Mesenchymal stem cell (in vitro differentiated cells and primary cell): ENCODE data around the gene SETD1B.

Experiments used
- DNase-seq: peaks from one replicate; pipeline ENCODE4 v3.0.0-alpha.2; 2013
- H2AFZ ChIP-seq: one replicate; pipeline ENCODE4 v1.6.1; 2013; ENCODE audit warnings: low read depth, mild to moderate bottlenecking, control low read depth, inconsistent platforms, low read length, moderate library complexity
- H2AK5ac ChIP-seq: 2 replicates; pipeline ENCODE4 v1.6.1; 2013; ENCODE audit warnings: low read length, moderate library complexity, mild to moderate bottlenecking, inconsistent platforms; ENCODE audit not compliant: severe bottlenecking
- H2BK120ac ChIP-seq: one replicate; pipeline ENCODE4 v1.6.1; 2013; ENCODE audit warnings: low read depth, mild to moderate bottlenecking, inconsistent platforms, low read length, moderate library complexity
- H2BK12ac ChIP-seq, 2 experiments: one replicate each; pipeline ENCODE4 v1.6.1; 2013; ENCODE audit warnings: inconsistent platforms in 2 of 2, low read length in 2 of 2, mild to moderate bottlenecking in 2 of 2, moderate library complexity in 2 of 2, control low read depth in 1 of 2
- H2BK15ac ChIP-seq: one replicate; pipeline ENCODE4 v1.6.1; 2013; ENCODE audit warnings: mild to moderate bottlenecking, low read depth, inconsistent platforms; ENCODE audit not compliant: poor library complexity, severe bottlenecking
- H2BK5ac ChIP-seq: 2 replicates; pipeline ENCODE4 v1.6.1; 2013; ENCODE audit warnings: low read depth, mild to moderate bottlenecking, low read length, control low read depth, inconsistent platforms; ENCODE audit not compliant: poor library complexity, severe bottlenecking
- H3K14ac ChIP-seq, 2 experiments: one replicate each; pipeline ENCODE4 v1.6.1; 2013; ENCODE audit warnings: inconsistent platforms in 2 of 2, low read length in 2 of 2, control low read depth in 1 of 2, mild to moderate bottlenecking in 1 of 2, moderate library complexity in 1 of 2
- H3K18ac ChIP-seq, 2 experiments: one replicate each; pipeline ENCODE4 v1.6.1; 2013; ENCODE audit warnings: inconsistent platforms in 2 of 2, low read length in 2 of 2, control low read depth in 1 of 2, low read depth in 1 of 2, mild to moderate bottlenecking in 1 of 2
- H3K23ac ChIP-seq, 2 experiments: one replicate each; pipeline ENCODE4 v1.6.1; 2013; ENCODE audit warnings: inconsistent platforms in 2 of 2, low read length in 2 of 2, mild to moderate bottlenecking in 2 of 2, moderate library complexity in 2 of 2, control low read depth in 1 of 2
- H3K27ac ChIP-seq: 2 replicates; pipeline ENCODE4 v1.5.1; 2013; ENCODE audit warnings: mild to moderate bottlenecking, moderate library complexity, low read length, control low read depth, inconsistent platforms; ENCODE audit not compliant: poor library complexity, severe bottlenecking
- H3K27me3 ChIP-seq, 2 experiments: 2 replicates each; pipeline versions ENCODE4 v1.6.1 to v1.7.0; 2013; ENCODE audit warnings: low read length in 2 of 2, mild to moderate bottlenecking in 2 of 2, moderate library complexity in 2 of 2, control low read depth in 1 of 2, inconsistent platforms in 1 of 2; ENCODE audit not compliant: control insufficient read depth in 1 of 2, insufficient read depth in 1 of 2
- H3K36me3 ChIP-seq, 2 experiments: 2 replicates each; pipeline versions ENCODE4 v1.6.1 to v1.7.0; 2013; ENCODE audit warnings: low read length in 2 of 2, control low read depth in 1 of 2, inconsistent platforms in 1 of 2, low read depth in 1 of 2, mild to moderate bottlenecking in 1 of 2; ENCODE audit not compliant: insufficient read depth in 2 of 2, control insufficient read depth in 1 of 2
- H3K4ac ChIP-seq, 2 experiments: one replicate each; pipeline ENCODE4 v1.6.1; 2013; ENCODE audit warnings: inconsistent platforms in 2 of 2, low read length in 2 of 2, mild to moderate bottlenecking in 2 of 2, moderate library complexity in 2 of 2, control low read depth in 1 of 2, low read depth in 1 of 2
- H3K4me1 ChIP-seq: 2 replicates; pipeline ENCODE4 v1.6.1; 2013; ENCODE audit warnings: low read depth, low read length, control low read depth; ENCODE audit not compliant: control insufficient read depth, insufficient read depth
- H3K4me2 ChIP-seq: 2 replicates; pipeline ENCODE4 v1.6.1; 2013; ENCODE audit warnings: low read length, mild to moderate bottlenecking, inconsistent platforms; ENCODE audit not compliant: poor library complexity, severe bottlenecking
- H3K4me3 ChIP-seq, 2 experiments: 2 replicates each; pipeline versions ENCODE4 v1.5.1 to v1.7.0; 2013; ENCODE audit warnings: low read length in 2 of 2, mild to moderate bottlenecking in 2 of 2, control low read depth in 1 of 2, low read depth in 1 of 2; ENCODE audit not compliant: insufficient read depth in 1 of 2
- H3K79me1 ChIP-seq: replicated peaks from 2 replicates; pipeline ENCODE4 v1.6.1; 2013; ENCODE audit warnings: mild to moderate bottlenecking, control low read depth, low read length, inconsistent platforms; ENCODE audit not compliant: poor library complexity, severe bottlenecking
- H3K9ac ChIP-seq: 2 replicates; pipeline ENCODE4 v1.7.0; 2013; ENCODE audit warnings: mild to moderate bottlenecking, low read length, moderate library complexity
- H3K9me3 ChIP-seq: 2 replicates; pipeline ENCODE4 v1.7.0; 2013; ENCODE audit warnings: mild to moderate bottlenecking, low read length; ENCODE audit not compliant: control insufficient read depth
- H4K8ac ChIP-seq: one replicate; pipeline ENCODE4 v1.6.1; 2013; ENCODE audit warnings: inconsistent platforms, mild to moderate bottlenecking, low read length, moderate library complexity
- H4K91ac ChIP-seq: one replicate; pipeline ENCODE4 v1.6.1; 2013; ENCODE audit warnings: mild to moderate bottlenecking, low read length, inconsistent platforms
- WGBS: methylation state at CpG from one replicate; pipeline ENCODE4 v1.1.7; 2013; ENCODE audit warnings: mixed read lengths; 5-methylcytosine and 5-hydroxymethylcytosine counted together

The SETD1B gene

GRCh38 chr12:121829250-121829918, 25.6 kb downstream of the SETD1B start:
- Histone ChIP-seq H3K36me3 (peaks cover 65 to 73% of the 10 kb centered on the region in 2 experiments), H3K79me1 (peaks cover 42% of the 10 kb centered on the region), H3K14ac (no peak overlapping the region), H2AFZ (no peak overlapping the region), H4K8ac (peak overlapping the region; percentile 4), H2BK15ac (no peak overlapping the region), H3K4me1 (no peaks in the 10 kb centered on the region), H3K4me3 (no peak overlapping the region), H2BK120ac (no peak overlapping the region), H3K4me2 (no peak overlapping the region), H3K9me3 (no peaks in the 10 kb centered on the region), H4K91ac (no peak overlapping the region), H3K9ac (no peak overlapping the region), H2BK12ac (no peak overlapping the region), H3K23ac (no peak overlapping the region), H3K18ac (no peak overlapping the region), H2AK5ac (no peak overlapping the region), H3K27me3 (no peaks in the 10 kb centered on the region), H3K4ac (no peak overlapping the region), H2BK5ac (no peak overlapping the region), H3K27ac (no peak overlapping the region)
- WGBS: 98% methylated on average over 6 of the region's 7 CpGs
- no peak for DNase-seq

- Histone ChIP-seq H2AK5ac (no peak overlapping the region), H2AFZ (no peak overlapping the region), H4K8ac (no peak overlapping the region), H2BK12ac (no peak overlapping the region), H3K27me3 (no peaks in the 10 kb centered on the region), H3K9ac (no peak overlapping the region), H3K4me2 (no peak overlapping the region), H4K91ac (no peak overlapping the region), H2BK15ac (no peak overlapping the region), H3K9me3 (no peaks in the 10 kb centered on the region), H3K14ac (no peak overlapping the region), H3K18ac (no peak overlapping the region), H2BK120ac (no peak overlapping the region), H3K27ac (no peak overlapping the region), H3K79me1 (peaks cover 38% of the 10 kb centered on the region), H3K4ac (no peak overlapping the region), H2BK5ac (no peak overlapping the region), H3K23ac (no peak overlapping the region), H3K36me3 (peaks cover 60 to 65% of the 10 kb centered on the region in 2 experiments), H3K4me3 (no peak overlapping the region), H3K4me1 (no peaks in the 10 kb centered on the region)
- 95% methylated on average over 23 of the region's 23 CpGs for WGBS
- DNase-seq: no peak
Observed at GRCh38 chr12:121830134-121830533, 26.3 kb downstream of the SETD1B start.

GRCh38 chr12:121830588-121831265, 26.9 kb downstream of the SETD1B start:
- Histone ChIP-seq H2AFZ (no peak overlapping the region), H2BK120ac (no peak overlapping the region), H3K14ac (no peak overlapping the region), H2BK12ac (no peak overlapping the region), H3K79me1 (peaks cover 37% of the 10 kb centered on the region), H3K9me3 (no peaks in the 10 kb centered on the region), H3K4me1 (no peaks in the 10 kb centered on the region), H4K8ac (no peak overlapping the region), H3K4ac (no peak overlapping the region), H2BK5ac (no peak overlapping the region), H3K23ac (no peak overlapping the region), H3K4me3 (no peak overlapping the region), H3K9ac (no peak overlapping the region), H2BK15ac (no peak overlapping the region), H3K18ac (no peak overlapping the region), H3K27me3 (no peaks in the 10 kb centered on the region), H3K27ac (no peak overlapping the region), H4K91ac (no peak overlapping the region), H3K4me2 (no peak overlapping the region), H2AK5ac (no peak overlapping the region), H3K36me3 (peaks cover 57 to 62% of the 10 kb centered on the region in 2 experiments)
- DNase-seq: no peak
- 98% methylated on average over 29 of the region's 29 CpGs for WGBS

- 98% methylated on average over 18 of the region's 19 CpGs for WGBS
Observed at GRCh38 chr12:121831571-121832245, 27.9 kb downstream of the SETD1B start.

More at GRCh38 chr12:121831571-121832245, 27.9 kb downstream of the SETD1B start:
- Histone ChIP-seq H2BK12ac (no peak overlapping the region), H4K91ac (no peak overlapping the region), H2BK120ac (no peak overlapping the region), H3K79me1 (peaks cover 33% of the 10 kb centered on the region), H2BK15ac (no peak overlapping the region), H3K9ac (no peak overlapping the region), H3K4me2 (no peak overlapping the region), H3K9me3 (no peaks in the 10 kb centered on the region), H2AK5ac (no peak overlapping the region), H3K4me3 (no peak overlapping the region), H2BK5ac (no peak overlapping the region), H3K27ac (no peak overlapping the region), H3K14ac (no peak overlapping the region), H3K4me1 (no peaks in the 10 kb centered on the region), H3K18ac (no peak overlapping the region), H2AFZ (no peak overlapping the region), H4K8ac (no peak overlapping the region), H3K27me3 (no peaks in the 10 kb centered on the region), H3K36me3 (peaks cover 50 to 55% of the 10 kb centered on the region in 2 experiments), H3K4ac (no peak overlapping the region), H3K23ac (no peak overlapping the region)
- DNase-seq: no peak
